ENCODE data around the gene ZBTB8OS.

Gene ZBTB8OS

GRCh38 chr1:32606565-32607371, 43.6 kb downstream of the ZBTB8OS start:
- DNase-seq, result no peak

GRCh38 chr1:32605711-32606424, 44.5 kb downstream of the ZBTB8OS start:
- no peak for DNase-seq

DNA sequence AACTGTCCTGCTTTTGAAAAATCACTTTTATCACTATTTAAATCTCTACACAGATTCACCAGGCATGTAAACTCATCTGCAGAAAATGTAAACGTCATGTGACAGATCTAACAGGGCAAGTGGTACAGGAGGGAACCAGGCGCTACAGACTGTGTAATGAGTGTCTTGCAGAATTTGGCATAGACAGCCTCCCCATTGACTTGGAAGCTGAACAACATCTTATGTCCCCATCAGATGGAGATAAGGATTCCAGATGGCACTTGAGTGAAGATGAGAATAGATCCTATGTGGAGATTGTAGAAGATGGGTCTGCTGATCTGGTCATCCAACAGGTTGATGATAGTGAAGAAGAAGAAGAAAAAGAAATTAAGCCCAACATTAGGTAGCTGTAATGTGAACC, 50.3 kb downstream of the ZBTB8OS start:
- no peak for DNase-seq

DNA sequence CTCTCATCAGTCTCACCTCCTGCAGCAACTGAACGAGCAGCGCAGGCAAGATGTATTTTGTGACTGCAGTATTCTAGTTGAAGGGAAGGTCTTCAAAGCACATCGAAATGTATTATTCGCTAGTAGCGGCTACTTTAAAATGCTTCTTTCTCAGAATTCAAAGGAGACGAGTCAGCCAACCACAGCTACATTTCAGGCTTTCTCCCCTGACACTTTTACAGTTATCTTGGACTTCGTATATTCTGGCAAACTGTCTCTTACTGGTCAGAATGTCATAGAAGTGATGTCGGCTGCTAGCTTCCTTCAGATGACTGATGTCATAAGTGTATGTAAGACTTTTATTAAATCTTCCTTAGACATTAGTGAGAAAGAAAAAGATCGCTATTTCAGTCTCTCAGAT, 57.4 kb downstream of the ZBTB8OS start:
- DNase-seq, result no peak

GRCh38 chr1:32580348-32581017, 69.9 kb downstream of the ZBTB8OS start:
- DNase-seq, result no peak
